Panc1 (cell line): Measurements from ENCODE around the gene KLF5.

Source experiments
- CTCF ChIP-seq: fragments of 450-650 bp; IDR thresholded peaks from 2 replicates; pipeline ENCODE4 v1.5.1; 2017; ENCODE audit warnings: mild to moderate bottlenecking
- POLR2AphosphoS5 ChIP-seq: IDR thresholded peaks from 2 replicates; pipeline ENCODE4 v1.6.1; 2012; ENCODE audit warnings: mild to moderate bottlenecking, low read depth, low read length, moderate library complexity
- TF ChIP-seq, protein P1 (sequence below), 2 experiments: IDR thresholded peaks; 2 replicates each; pipeline ENCODE4 v1.6.1; 2011 to 2012; ENCODE audit warnings: low read depth in 2 of 2, control low read depth in 1 of 2, low read length in 1 of 2, mild to moderate bottlenecking in 1 of 2, moderate library complexity in 1 of 2; ENCODE audit not compliant: insufficient read depth in 1 of 2

GRCh38 chr13:73109288-73109899 is 50.6 kb downstream of the KLF5 start:
- TF ChIP-seq, protein P1, sequence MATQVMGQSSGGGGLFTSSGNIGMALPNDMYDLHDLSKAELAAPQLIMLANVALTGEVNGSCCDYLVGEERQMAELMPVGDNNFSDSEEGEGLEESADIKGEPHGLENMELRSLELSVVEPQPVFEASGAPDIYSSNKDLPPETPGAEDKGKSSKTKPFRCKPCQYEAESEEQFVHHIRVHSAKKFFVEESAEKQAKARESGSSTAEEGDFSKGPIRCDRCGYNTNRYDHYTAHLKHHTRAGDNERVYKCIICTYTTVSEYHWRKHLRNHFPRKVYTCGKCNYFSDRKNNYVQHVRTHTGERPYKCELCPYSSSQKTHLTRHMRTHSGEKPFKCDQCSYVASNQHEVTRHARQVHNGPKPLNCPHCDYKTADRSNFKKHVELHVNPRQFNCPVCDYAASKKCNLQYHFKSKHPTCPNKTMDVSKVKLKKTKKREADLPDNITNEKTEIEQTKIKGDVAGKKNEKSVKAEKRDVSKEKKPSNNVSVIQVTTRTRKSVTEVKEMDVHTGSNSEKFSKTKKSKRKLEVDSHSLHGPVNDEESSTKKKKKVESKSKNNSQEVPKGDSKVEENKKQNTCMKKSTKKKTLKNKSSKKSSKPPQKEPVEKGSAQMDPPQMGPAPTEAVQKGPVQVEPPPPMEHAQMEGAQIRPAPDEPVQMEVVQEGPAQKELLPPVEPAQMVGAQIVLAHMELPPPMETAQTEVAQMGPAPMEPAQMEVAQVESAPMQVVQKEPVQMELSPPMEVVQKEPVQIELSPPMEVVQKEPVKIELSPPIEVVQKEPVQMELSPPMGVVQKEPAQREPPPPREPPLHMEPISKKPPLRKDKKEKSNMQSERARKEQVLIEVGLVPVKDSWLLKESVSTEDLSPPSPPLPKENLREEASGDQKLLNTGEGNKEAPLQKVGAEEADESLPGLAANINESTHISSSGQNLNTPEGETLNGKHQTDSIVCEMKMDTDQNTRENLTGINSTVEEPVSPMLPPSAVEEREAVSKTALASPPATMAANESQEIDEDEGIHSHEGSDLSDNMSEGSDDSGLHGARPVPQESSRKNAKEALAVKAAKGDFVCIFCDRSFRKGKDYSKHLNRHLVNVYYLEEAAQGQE (IDR thresholded peaks at IDR 0.05; ENCODE audit: insufficient read depth in 1 of 2, low read depth in 2 of 2, low read length in 1 of 2): no peak
- TF ChIP-seq CTCF (no peak), POLR2AphosphoS5 (no peak)
